ENCODE measurements around the gene HDAC9.

The HDAC9 gene

DNA sequence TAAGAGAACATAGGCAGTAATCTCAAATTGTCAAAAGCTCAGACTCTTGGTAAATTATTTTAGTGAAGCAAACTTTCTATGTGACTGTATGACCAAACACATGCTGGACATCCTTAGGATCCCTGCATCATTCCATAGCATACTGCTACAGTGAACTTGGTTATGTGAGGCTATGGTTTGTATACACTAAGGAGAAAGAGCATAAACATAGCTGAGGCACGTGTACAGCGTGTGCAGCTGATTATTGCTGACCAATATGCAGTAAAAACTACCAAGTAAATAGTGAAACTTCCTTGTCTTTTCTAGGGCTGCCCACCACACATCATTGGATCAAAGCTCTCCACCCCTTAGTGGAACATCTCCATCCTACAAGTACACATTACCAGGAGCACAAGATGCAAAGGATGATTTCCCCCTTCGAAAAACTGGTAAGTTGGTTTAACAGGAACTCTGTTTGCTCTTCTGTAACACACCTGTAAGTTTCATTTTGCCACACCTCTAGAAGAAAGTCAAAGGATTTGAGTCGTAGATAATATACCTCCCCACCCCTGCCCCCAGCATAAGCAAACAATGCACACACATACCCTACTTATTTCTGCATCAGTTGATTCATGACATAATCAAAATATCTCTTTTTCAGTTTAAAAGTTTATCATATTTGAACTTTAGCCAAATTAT, 98.2 kb downstream of the HDAC9 start:
- DNase-seq (ENCODE audit: low read depth) = no peak

- DNase-seq (ENCODE audit: low read depth) = no peak
These were observed 102.2 kb downstream of the HDAC9 start for GRCh38 chr7:18597754-18598153.

DNA sequence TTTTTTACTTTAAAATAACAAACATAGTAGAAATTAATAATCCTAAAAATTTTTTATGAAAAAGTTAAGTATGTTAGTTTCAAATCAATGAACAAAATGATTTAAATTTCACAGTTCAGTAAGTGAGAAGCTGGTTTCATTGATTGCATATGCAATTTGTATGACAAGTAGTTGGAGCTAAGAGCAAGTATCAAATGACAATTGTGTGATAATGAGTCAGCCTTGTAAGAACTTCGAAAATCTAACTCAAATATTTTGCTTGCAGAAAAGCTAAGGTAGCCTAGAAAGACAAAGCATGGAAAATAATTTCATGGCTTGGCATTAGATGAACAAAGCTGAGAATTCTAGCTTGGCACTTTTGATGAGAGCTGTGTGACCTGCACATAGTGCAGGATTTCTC, 111.5 kb downstream of the HDAC9 start:
- DNase-seq (ENCODE audit: low read depth) = no peak

- DNase-seq (ENCODE audit: low read depth) = no peak
These were observed 114.9 kb downstream of the HDAC9 start for GRCh38 chr7:18610331-18610948.

GRCh38 chr7:18614841-18615240, 119.3 kb downstream of the HDAC9 start:
- DNase-seq (ENCODE audit: low read depth) = no peak

- no peak for DNase-seq (ENCODE audit: low read depth)
These were observed 123.8 kb downstream of the HDAC9 start for GRCh38 chr7:18619311-18619710.

DNA sequence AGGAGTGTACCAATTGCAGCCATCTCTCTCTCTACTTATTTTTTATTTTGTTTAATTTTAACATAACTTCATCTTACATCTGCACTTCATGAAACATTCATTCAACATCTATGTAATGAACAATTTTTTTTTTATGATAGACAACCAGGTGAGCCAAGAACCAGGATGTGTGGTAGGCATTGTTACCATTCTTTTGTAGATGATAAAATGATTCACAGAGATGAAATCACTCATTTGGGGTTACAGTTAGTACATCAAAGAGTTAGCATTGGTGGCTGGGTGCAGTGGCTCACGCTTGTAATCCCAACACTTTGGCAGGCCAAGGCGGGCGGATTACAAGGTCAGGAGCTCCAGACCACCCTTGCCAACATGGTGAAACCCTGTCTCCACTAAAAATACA, 127.8 kb downstream of the HDAC9 start:
- DNase-seq (ENCODE audit: low read depth) = no peak

DNA sequence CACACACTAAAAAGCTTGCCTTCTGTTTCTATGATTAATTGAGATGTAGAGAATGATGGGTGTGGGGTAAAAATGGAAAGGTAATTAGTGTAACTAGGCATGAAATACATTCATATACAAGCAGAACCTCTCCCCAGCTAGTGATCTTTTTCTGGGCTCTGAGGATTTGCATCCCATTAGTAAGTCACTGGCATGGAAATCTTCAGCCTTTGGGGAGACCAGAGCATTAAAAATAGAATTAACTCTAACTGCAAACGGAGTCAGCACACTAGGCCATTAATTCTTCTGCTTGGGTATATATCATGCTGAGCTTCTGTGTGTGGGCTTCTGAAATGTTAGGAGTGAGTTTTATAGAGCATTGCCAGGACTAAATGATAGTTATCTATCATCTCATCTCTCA, 128.9 kb downstream of the HDAC9 start:
- DNase-seq (ENCODE audit: low read depth) = no peak

GRCh38 chr7:18626086-18626485, 130.5 kb downstream of the HDAC9 start:
- no peak for DNase-seq (ENCODE audit: low read depth)

DNA sequence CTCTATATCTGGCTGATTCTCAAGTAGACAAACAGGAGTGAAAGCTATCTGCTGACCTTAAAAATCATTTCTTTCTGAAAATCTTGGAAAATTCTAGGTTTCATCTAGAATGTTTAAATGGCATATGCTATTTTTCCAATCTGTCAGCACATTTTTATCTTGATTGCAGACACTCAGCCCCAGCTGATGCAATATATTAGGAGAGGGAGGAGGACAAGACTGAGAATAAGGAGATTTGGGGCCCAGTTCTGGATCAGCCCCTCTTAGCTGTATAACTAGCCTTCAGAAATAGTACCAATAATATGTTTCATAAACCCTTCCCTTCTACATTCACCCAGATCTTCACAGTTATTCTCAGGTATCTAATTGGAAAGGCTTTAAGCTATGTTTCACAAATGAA, 131.2 kb downstream of the HDAC9 start:
- no peak for DNase-seq (ENCODE audit: low read depth)

- DNase-seq (ENCODE audit: low read depth) = no peak
These were observed 142.0 kb downstream of the HDAC9 start for GRCh38 chr7:18637516-18637915.

- DNase-seq (ENCODE audit: low read depth) = peak; percentile 79
These were observed 143.3 kb downstream of the HDAC9 start for GRCh38 chr7:18638594-18639452.

GRCh38 chr7:18639711-18640110, 144.2 kb downstream of the HDAC9 start:
- no peak for DNase-seq (ENCODE audit: low read depth)

GRCh38 chr7:18644981-18645380, 149.4 kb downstream of the HDAC9 start:
- no peak for DNase-seq (ENCODE audit: low read depth)

DNA sequence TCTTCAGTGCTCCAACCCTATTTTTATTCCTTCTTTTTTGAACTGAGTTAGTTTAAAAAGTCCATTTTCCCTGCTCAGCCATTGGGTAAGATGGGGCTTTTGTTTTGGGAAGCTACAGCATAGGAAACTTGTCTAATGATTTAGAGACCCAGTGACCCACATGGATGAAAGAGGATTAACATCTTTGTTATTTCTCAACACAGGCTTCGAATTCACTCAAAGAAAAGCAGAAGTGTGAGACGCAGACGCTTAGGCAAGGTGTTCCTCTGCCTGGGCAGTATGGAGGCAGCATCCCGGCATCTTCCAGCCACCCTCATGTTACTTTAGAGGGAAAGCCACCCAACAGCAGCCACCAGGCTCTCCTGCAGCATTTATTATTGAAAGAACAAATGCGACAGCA, 152.0 kb downstream of the HDAC9 start:
- no peak for DNase-seq (ENCODE audit: low read depth)

DNA sequence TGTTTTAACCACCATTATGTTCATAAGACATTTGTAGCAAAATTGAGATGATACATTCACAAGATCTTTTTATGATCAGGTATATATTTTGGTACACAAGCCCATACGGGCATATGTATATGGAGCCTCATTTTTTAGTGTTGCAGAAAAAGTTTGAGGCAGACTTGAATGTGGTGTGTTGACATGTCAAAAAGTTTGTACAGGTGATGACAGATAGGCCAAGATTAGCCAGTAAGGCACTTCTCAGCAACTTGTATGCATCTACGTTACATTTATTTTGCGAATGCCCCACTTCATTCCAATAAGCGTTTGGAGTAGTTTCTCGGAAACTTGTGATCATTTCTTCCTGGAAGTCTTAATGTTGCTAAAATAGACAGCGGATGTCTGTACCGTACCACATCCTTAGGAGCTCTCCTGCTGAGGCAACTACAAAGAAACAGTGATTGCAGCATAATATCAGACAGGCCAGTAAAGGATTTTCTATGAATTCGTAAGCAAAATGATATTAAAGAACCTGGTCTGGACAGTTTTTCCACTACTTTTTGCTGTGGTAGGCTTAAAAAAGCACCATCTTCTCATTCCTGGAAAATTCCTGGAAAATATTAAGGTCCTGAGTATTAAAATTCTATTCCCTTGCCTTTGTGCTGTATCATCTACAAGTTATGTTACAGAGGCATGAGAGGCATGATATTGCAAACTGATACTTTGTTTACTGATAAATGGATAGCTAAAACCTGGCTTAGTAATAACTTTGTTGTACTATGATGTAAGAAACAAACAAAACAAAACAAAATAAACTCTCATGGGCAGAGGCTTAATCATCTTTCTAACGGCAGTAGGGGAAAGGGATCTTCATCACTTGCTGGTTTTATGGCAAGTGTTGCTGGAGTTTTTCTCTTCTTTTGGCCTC, 153.6 kb downstream of the HDAC9 start:
- DNase-seq (ENCODE audit: low read depth) = no peak

DNA sequence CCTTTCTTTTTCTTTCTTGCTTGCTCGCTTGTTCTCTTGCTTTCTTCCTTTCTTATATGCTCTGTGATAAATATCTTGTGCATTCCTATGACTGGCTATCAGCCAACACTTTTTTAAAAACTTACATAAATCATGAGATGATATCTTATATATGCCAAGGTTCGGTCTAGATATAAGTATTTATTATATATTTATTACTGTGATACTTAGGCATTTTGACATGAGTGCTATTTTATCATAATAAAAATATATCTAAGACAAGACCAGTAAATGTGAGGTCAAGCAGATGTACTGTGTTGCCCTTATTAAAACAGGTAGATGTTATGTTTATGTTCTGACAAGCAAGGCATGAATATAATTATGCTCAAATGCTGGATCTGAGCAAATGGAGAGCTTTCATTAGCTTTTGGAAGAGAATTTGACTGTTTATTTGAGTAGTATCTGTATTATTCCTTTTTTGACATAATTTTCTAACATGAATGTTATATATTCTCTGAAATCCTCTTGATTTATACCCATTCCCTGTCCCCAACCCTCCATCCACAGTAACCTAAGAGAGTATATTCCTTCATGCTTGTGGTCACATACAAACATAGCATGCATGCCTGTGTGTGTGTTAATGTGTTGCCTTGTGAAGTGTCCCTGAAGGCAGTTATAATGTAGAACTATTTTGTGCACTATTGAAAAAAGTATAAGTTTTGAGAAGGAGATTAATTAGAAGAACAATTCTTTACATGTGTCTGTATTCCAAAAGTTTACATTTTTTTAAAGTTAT, 158.0 kb downstream of the HDAC9 start:
- DNase-seq (ENCODE audit: low read depth) = no peak

DNA sequence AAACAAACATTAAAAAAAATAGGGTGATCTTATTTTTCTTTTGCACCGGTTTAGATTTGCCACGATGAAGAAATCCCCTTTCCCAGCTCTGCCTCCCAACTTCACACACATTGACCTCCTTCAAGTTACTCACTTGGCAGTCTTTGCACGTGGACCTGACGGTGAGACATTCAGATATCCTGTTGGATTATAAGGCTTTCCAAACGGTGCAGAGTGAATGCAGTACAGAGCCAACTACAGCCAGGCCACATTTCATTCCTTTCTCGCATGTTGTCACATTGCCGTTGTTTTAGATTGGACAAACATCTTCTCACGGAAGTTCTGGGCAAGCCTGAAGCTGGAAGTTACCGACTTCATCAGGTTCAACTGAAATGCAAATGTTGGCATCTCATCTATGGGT, 159.2 kb downstream of the HDAC9 start:
- DNase-seq (ENCODE audit: low read depth) = no peak

GRCh38 chr7:18655506-18655905, 160.0 kb downstream of the HDAC9 start:
- DNase-seq (ENCODE audit: low read depth) = no peak

- no peak for DNase-seq (ENCODE audit: low read depth)
These were observed 160.4 kb downstream of the HDAC9 start for GRCh38 chr7:18655912-18656311.

GRCh38 chr7:18656362-18656761, 160.8 kb downstream of the HDAC9 start:
- no peak for DNase-seq (ENCODE audit: low read depth)

Data from stromal cell of bone marrow (primary cell).